OCI-LY7 (cell line): ENCODE data around the gene VSIR. TPM values are rescaled to one million over a fixed set of nuclear protein-coding genes. Genes with fewer than 3 reads are reported as not detected.

ENCODE experiments used
- BruUV-seq: library from RNA; stranded (reverse); fragments of 400-500 nt; replicated peaks from 2 replicates; lab custom pipeline; 2021; lab: Mats Ljungman, UMichigan
- CTCF ChIA-PET: fragments of 300-600 bp; sonication (Branson Sonifier 250); formaldehyde crosslinking; loops from one replicate; lab custom pipeline; 2022; ENCODE audit warnings: antibody characterized with exemption; ENCODE audit not compliant: unreplicated experiment; lab: Charles Lee
- POLR2A ChIA-PET: fragments of 300-600 bp; sonication (Branson Sonifier 250); formaldehyde crosslinking; loops from one replicate; lab custom pipeline; 2022; ENCODE audit warnings: antibody characterized with exemption; lab: Charles Lee
- DNase-seq: peaks from one replicate; pipeline ENCODE4 v3.0.0-alpha.2; 2015; ENCODE audit warnings: low spot score
- H2AFZ ChIP-seq: fragments of 200-600 bp; sonication (generic), shearing (Covaris generic); 2 replicates; pipeline ENCODE4 v1.6.1; 2014; ENCODE audit warnings: mild to moderate bottlenecking, antibody characterized with exemption, low read length, moderate library complexity
- H3K27ac ChIP-seq: fragments of 200-600 bp; sonication (generic); 2 replicates; pipeline ENCODE4 v1.5.1; 2014; ENCODE audit warnings: mixed run types, low read depth, mild to moderate bottlenecking, moderate library complexity, low read length, inconsistent platforms; ENCODE audit not compliant: poor library complexity, severe bottlenecking
- H3K36me3 ChIP-seq: fragments of 200-600 bp; sonication (generic); 2 replicates; pipeline ENCODE4 v1.6.1; 2014; ENCODE audit warnings: mild to moderate bottlenecking, antibody characterized with exemption, low read length, moderate library complexity, mixed read lengths; ENCODE audit not compliant: insufficient read depth
- H3K4me1 ChIP-seq: fragments of 200-600 bp; sonication (generic); 2 replicates; pipeline ENCODE4 v1.5.1; 2014; ENCODE audit warnings: mild to moderate bottlenecking, low read length; ENCODE audit not compliant: insufficient read depth, poor library complexity, severe bottlenecking
- H3K4me2 ChIP-seq: fragments of 200-600 bp; sonication (generic); 2 replicates; pipeline ENCODE4 v1.6.1; 2014; ENCODE audit warnings: mild to moderate bottlenecking, low read length
- H3K4me3 ChIP-seq: fragments of 200-600 bp; sonication (generic); 2 replicates; pipeline ENCODE4 v1.5.1; 2014; ENCODE audit warnings: mild to moderate bottlenecking, low read depth, low read length; ENCODE audit not compliant: poor library complexity, severe bottlenecking
- H3K79me2 ChIP-seq: fragments of 200-600 bp; sonication (generic); 2 replicates; pipeline ENCODE4 v1.6.1; 2016; ENCODE audit warnings: low read depth, mild to moderate bottlenecking, low read length, moderate library complexity, mixed read lengths; ENCODE audit not compliant: insufficient read depth
- H3K9me2 ChIP-seq: fragments of 200-600 bp; sonication (generic); 2 replicates; pipeline ENCODE4 v1.6.1; 2016; ENCODE audit warnings: mild to moderate bottlenecking, low read length, mixed read lengths; ENCODE audit not compliant: insufficient read depth
- H3K9me3 ChIP-seq: fragments of 200-600 bp; sonication (generic); 2 replicates; pipeline ENCODE4 v1.6.1; 2014; ENCODE audit warnings: mild to moderate bottlenecking, mixed run types, low read length, mixed read lengths
- H4K20me1 ChIP-seq: fragments of 200-600 bp; sonication (generic); 2 replicates; pipeline ENCODE4 v1.6.1; 2014; ENCODE audit warnings: mild to moderate bottlenecking, antibody characterized with exemption, low read length, moderate library complexity, mixed read lengths; ENCODE audit not compliant: insufficient read depth
- CTCF ChIP-seq: fragments of 200-600 bp; sonication (generic); conservative IDR thresholded peaks from 2 replicates; pipeline ENCODE4 v1.5.1; 2014; ENCODE audit warnings: mild to moderate bottlenecking, antibody characterized with exemption, low read length, moderate library complexity, mixed read lengths
- EZH2phosphoT487 ChIP-seq: fragments of 200-600 bp; sonication (generic); IDR thresholded peaks from 2 replicates; pipeline ENCODE4 v1.6.1; 2018; ENCODE audit warnings: low read depth, borderline replicate concordance, mild to moderate bottlenecking, mixed run types, antibody characterized with exemption, low read length, moderate library complexity, mixed read lengths
- intact Hi-C: fragments of 100-400 bp; cut with micrococcal nuclease; formaldehyde crosslinking; loops from one replicate; pipeline ENCODE4 v1.10.0; 2022; ENCODE audit not compliant: unreplicated experiment
- total RNA-seq, 2 experiments: library from RNA; depleted of rRNA in 1 of 2; stranded (reverse); fragments of >200 nt in 1 of 2; shearing (Covaris generic) in 1 of 2; gene quantifications; 2 replicates each; pipeline ENCODE4 v1.2.3, GENCODE V29; 2014 to 2022

VSIR gene
- total RNA-seq, 2 experiments from 2014 or later: 2.2 to 9.0 TPM

GRCh38 chr10:71713135-71714030 lies 59.9 kb downstream of the VSIR start:
- Histone ChIP-seq H3K36me3 (no peaks in the 10 kb centered on the region), H4K20me1 (no peaks in the 10 kb centered on the region), H2AFZ (peak overlapping the region; percentile 76), H3K9me2 (no peaks in the 10 kb centered on the region), H3K27ac (peak overlapping the region; percentile 25), H3K4me2 (peak overlapping the region; percentile 45), H3K9me3 (no peaks in the 10 kb centered on the region), H3K79me2 (no peaks in the 10 kb centered on the region), H3K4me1 (peaks cover 33% of the 10 kb centered on the region), H3K4me3 (no peak overlapping the region)
- DNase-seq: peak; percentile 49
- ChIA-PET CTCF (interaction anchor here (1.1 to 1.2 kb wide), 2 partner anchors 92 to 123 kb away, joined by 3 read pairs; no protein-coding TSS in a partner anchor), POLR2A (interaction anchor here (0.5 to 1.3 kb wide), 3 partner anchors 36 to 608 kb away, joined by 3 to 4 read pairs (median 4); no protein-coding TSS in a partner anchor)
- no TSS peak for BruUV-seq
- intact Hi-C loops: loop anchor here (5.0 kb wide), 1 partner anchor 59 kb away; the partner anchor contains the start of gene VSIR
- no peak for TF ChIP-seq EZH2phosphoT487
- no peak for TF ChIP-seq CTCF

DNA sequence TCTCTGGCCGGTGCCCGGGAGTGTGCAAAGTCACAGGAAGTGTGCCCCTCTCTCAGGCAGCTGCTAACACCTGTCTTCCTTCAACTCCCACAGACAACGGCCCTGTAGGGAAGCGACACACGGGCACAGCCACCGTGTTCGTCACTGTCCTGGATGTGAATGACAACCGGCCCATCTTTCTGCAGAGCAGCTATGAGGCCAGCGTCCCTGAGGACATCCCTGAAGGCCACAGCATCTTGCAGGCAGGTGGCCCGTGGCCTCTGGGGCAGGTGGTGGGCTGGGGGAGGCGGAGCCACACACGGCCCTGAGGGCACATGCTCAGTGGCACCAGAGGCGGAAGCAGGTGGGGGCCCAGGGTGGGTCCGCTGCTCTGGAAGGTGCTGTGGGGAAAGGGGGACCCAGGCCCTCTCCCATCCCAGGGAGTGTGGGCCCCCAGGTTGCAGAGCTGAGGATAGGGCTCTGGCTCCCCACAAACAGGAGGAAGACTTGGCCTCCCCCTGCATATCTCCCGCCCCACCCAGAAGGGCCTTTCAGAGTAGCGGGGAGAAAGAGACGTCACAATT lies 60.7 kb downstream of the VSIR start:
- Histone ChIP-seq H3K4me1 (peaks cover 33% of the 10 kb centered on the region), H3K4me2 (peak overlapping the region; percentile 45), H3K79me2 (no peaks in the 10 kb centered on the region), H3K27ac (peak overlapping the region; percentile 25), H3K9me3 (no peaks in the 10 kb centered on the region), H3K4me3 (no peak overlapping the region), H4K20me1 (no peaks in the 10 kb centered on the region), H3K36me3 (no peaks in the 10 kb centered on the region), H2AFZ (peak overlapping the region; percentile 76; the same call in 1 of the 2 replicates), H3K9me2 (no peaks in the 10 kb centered on the region)
- intact Hi-C loops: loop anchor here (5.0 kb wide), 1 partner anchor 60 kb away; the partner anchor contains the start of gene VSIR
- TF ChIP-seq EZH2phosphoT487 (no peak), CTCF (no peak)
- ChIA-PET POLR2A (interaction anchor here (0.6 to 1.8 kb wide), 4 partner anchors 11 to 73 kb away, joined by 3 to 7 read pairs (median 4); no protein-coding TSS in a partner anchor), CTCF (interaction anchor here (0.5 to 1.6 kb wide), 6 partner anchors 16 to 396 kb away, joined by 3 to 6 read pairs (median 3); no protein-coding TSS in a partner anchor)
- DNase-seq: peak; percentile 48
- no TSS peak for BruUV-seq
